WTC11 (cell line): ENCODE results near the gene EFCAB8. TPM values are rescaled to one million over a fixed set of nuclear protein-coding genes. Genes with fewer than 3 reads are reported as not detected.

ENCODE experiments used
- ATAC-seq: fragments of 200-7000 bp; cut with Tn5 transposase; 2 replicates; pipeline ENCODE4 v1.10.0; 2021; ENCODE audit warnings: mild to moderate bottlenecking, moderate library complexity
- CTCF ChIA-PET: fragments of 300-600 bp; sonication (Branson Sonifier 250); formaldehyde crosslinking; loops from one replicate; lab custom pipeline; 2021; ENCODE audit warnings: antibody characterized with exemption; lab: Charles Lee
- POLR2A ChIA-PET: fragments of 350-600 bp; sonication (Branson Sonifier 250); formaldehyde crosslinking; loops from one replicate; lab custom pipeline; 2021; ENCODE audit warnings: antibody characterized with exemption; lab: Charles Lee
- DNase-seq: peaks from one replicate; pipeline ENCODE4 v3.0.0; 2021; ENCODE audit warnings: low spot score
- H3K27ac Mint-ChIP-seq: 2 replicates; pipeline ENCODE4 v1.8.0; 2021; ENCODE audit warnings: mixed read lengths
- H3K27me3 Mint-ChIP-seq: 2 replicates; pipeline ENCODE4 v1.8.0; 2021; ENCODE audit warnings: low read depth, mild to moderate bottlenecking, moderate library complexity, mixed read lengths
- H3K36me3 Mint-ChIP-seq: 2 replicates; pipeline ENCODE4 v1.8.0; 2021; ENCODE audit warnings: mixed read lengths
- H3K4me1 Mint-ChIP-seq: 2 replicates; pipeline ENCODE4 v1.8.0; 2022; ENCODE audit warnings: mixed read lengths
- H3K4me3 Mint-ChIP-seq: 2 replicates; pipeline ENCODE4 v1.8.0; 2021; ENCODE audit warnings: mild to moderate bottlenecking, moderate library complexity, mixed read lengths
- H3K9me3 Mint-ChIP-seq: 2 replicates; pipeline ENCODE4 v1.8.0; 2021; ENCODE audit warnings: mixed read lengths
- ATF1 ChIP-seq: sonication (generic); formaldehyde crosslinking; IDR thresholded peaks from 2 replicates; pipeline ENCODE4 v1.8.1; 2023; ENCODE audit warnings: mild to moderate bottlenecking, moderate library complexity, missing genetic modification reagents
- CBFB ChIP-seq: sonication (generic); formaldehyde crosslinking; IDR thresholded peaks from 2 replicates; pipeline ENCODE4 v1.8.1; 2022; ENCODE audit warnings: mild to moderate bottlenecking, low read depth, missing genetic modification reagents
- CREM ChIP-seq: sonication (generic); formaldehyde crosslinking; IDR thresholded peaks from 2 replicates; pipeline ENCODE4 v1.8.1; 2022; ENCODE audit warnings: mild to moderate bottlenecking, missing genetic modification reagents, moderate library complexity
- ELF4 ChIP-seq: sonication (generic); formaldehyde crosslinking; IDR thresholded peaks from 2 replicates; pipeline ENCODE4 v1.8.1; 2022; ENCODE audit warnings: low read depth, mild to moderate bottlenecking, moderate library complexity, missing genetic modification reagents
- GABPB1 ChIP-seq: sonication (generic); formaldehyde crosslinking; IDR thresholded peaks from 2 replicates; pipeline ENCODE4 v1.8.1; 2023; ENCODE audit warnings: mild to moderate bottlenecking, missing genetic modification reagents
- IRF2 ChIP-seq: sonication (generic); formaldehyde crosslinking; IDR thresholded peaks from 2 replicates; pipeline ENCODE4 v1.8.0; 2022; ENCODE audit warnings: low read depth, missing genetic modification reagents, borderline replicate concordance
- TCF7 ChIP-seq: sonication (generic); formaldehyde crosslinking; IDR thresholded peaks from 2 replicates; pipeline ENCODE4 v1.8.0; 2022; ENCODE audit warnings: mild to moderate bottlenecking, low read depth, missing genetic modification reagents, moderate library complexity
- ZBTB21 ChIP-seq: sonication (generic); formaldehyde crosslinking; IDR thresholded peaks from 2 replicates; pipeline ENCODE4 v1.8.1; 2023; ENCODE audit warnings: mild to moderate bottlenecking, missing genetic modification reagents, borderline replicate concordance
- ZNF219 ChIP-seq: sonication (generic); formaldehyde crosslinking; IDR thresholded peaks from 2 replicates; pipeline ENCODE4 v1.8.0; 2023; ENCODE audit warnings: missing genetic modification reagents, mild to moderate bottlenecking, borderline replicate concordance
- ZNF263 ChIP-seq: sonication (generic); formaldehyde crosslinking; IDR thresholded peaks from 2 replicates; pipeline ENCODE4 v1.8.1; 2022; ENCODE audit warnings: low read depth, mild to moderate bottlenecking, moderate library complexity, missing genetic modification reagents
- total RNA-seq: library from RNA; stranded (reverse); gene quantifications from 3 replicates; pipeline ENCODE4 v1.2.3, GENCODE V29; 2021
- TF ChIP-seq, protein P1 (sequence below): fragments of 250-450 bp; sonication (Bioruptor Pico); IDR thresholded peaks from 2 replicates; pipeline ENCODE4 v1.8.0; 2021; ENCODE audit warnings: mild to moderate bottlenecking
- TF ChIP-seq, protein P2 (sequence below): sonication (generic); formaldehyde crosslinking; IDR thresholded peaks from 2 replicates; pipeline ENCODE4 v1.8.1; 2022; ENCODE audit warnings: low read depth, mild to moderate bottlenecking, moderate library complexity, missing genetic modification reagents, borderline replicate concordance
- TF ChIP-seq, protein P3 (sequence below): sonication (generic); formaldehyde crosslinking; IDR thresholded peaks from 2 replicates; pipeline ENCODE4 v1.8.0; 2023; ENCODE audit warnings: mild to moderate bottlenecking, missing genetic modification reagents
- TF ChIP-seq, protein P4 (sequence below): fragments of 250-450 bp; sonication (Bioruptor Pico); conservative IDR thresholded peaks from 2 replicates; pipeline ENCODE4 v1.9.0; 2021; ENCODE audit warnings: mild to moderate bottlenecking
- TF ChIP-seq, protein P5 (sequence below): sonication (generic); formaldehyde crosslinking; IDR thresholded peaks from 2 replicates; pipeline ENCODE4 v1.8.0; 2022; ENCODE audit warnings: mild to moderate bottlenecking, missing genetic modification reagents
- TF ChIP-seq, protein P6 (sequence below): fragments of 200-600 bp; IDR thresholded peaks from 2 replicates; pipeline ENCODE4 v1.8.0; 2022; ENCODE audit warnings: antibody characterized with exemption

Gene EFCAB8
- total RNA-seq, 1 experiment from 2014 or later, result 0.17 TPM

DNA sequence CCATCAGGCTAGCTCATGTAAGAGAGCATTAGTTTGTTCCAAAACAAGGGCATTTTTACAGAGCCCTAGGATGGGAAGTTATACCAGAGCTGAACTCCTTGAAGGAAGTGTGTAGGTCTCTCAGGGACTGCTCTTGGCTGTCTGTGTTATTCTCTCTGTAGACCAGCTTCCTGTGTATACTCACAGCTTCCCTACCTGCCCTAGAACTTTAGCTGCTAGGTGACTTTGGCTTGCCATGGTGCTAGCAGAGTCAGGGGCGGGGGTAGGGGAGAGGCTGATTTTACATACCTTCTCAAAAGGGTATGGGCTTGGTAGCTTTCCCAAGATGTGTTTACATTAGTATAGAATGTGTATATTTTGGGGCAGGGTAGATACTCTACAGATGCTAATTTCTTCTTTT, 21.6 kb upstream of the EFCAB8 start:
- no peak overlapping the region for H3K4me3 Mint-ChIP-seq
- TF ChIP-seq ZNF219 (CRISPR knock-in tag) (no peak), IRF2 (CRISPR knock-in tag) (no peak), CBFB (CRISPR knock-in tag) (no peak), ZNF263 (CRISPR knock-in tag) (no peak)
- TF ChIP-seq, protein P1, sequence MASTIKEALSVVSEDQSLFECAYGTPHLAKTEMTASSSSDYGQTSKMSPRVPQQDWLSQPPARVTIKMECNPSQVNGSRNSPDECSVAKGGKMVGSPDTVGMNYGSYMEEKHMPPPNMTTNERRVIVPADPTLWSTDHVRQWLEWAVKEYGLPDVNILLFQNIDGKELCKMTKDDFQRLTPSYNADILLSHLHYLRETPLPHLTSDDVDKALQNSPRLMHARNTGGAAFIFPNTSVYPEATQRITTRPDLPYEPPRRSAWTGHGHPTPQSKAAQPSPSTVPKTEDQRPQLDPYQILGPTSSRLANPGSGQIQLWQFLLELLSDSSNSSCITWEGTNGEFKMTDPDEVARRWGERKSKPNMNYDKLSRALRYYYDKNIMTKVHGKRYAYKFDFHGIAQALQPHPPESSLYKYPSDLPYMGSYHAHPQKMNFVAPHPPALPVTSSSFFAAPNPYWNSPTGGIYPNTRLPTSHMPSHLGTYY (CRISPR knock-in tag), result no peak
- TF ChIP-seq, protein P2, sequence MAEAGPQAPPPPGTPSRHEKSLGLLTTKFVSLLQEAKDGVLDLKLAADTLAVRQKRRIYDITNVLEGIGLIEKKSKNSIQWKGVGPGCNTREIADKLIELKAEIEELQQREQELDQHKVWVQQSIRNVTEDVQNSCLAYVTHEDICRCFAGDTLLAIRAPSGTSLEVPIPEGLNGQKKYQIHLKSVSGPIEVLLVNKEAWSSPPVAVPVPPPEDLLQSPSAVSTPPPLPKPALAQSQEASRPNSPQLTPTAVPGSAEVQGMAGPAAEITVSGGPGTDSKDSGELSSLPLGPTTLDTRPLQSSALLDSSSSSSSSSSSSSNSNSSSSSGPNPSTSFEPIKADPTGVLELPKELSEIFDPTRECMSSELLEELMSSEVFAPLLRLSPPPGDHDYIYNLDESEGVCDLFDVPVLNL (CRISPR knock-in tag), result no peak
- H3K9me3 Mint-ChIP-seq, result no peaks in the 10 kb centered on the region
- H3K36me3 Mint-ChIP-seq, result peaks cover 72% of the 10 kb centered on the region
- ATAC-seq (no peak), DNase-seq (no peak)
- H3K27me3 Mint-ChIP-seq, result no peaks in the 10 kb centered on the region
- no peak overlapping the region for H3K27ac Mint-ChIP-seq
- H3K4me1 Mint-ChIP-seq, result peaks cover 5% of the 10 kb centered on the region; the same call in 1 of the 2 replicates
- ChIA-PET CTCF (no interaction called here), POLR2A (no interaction called here)

DNA sequence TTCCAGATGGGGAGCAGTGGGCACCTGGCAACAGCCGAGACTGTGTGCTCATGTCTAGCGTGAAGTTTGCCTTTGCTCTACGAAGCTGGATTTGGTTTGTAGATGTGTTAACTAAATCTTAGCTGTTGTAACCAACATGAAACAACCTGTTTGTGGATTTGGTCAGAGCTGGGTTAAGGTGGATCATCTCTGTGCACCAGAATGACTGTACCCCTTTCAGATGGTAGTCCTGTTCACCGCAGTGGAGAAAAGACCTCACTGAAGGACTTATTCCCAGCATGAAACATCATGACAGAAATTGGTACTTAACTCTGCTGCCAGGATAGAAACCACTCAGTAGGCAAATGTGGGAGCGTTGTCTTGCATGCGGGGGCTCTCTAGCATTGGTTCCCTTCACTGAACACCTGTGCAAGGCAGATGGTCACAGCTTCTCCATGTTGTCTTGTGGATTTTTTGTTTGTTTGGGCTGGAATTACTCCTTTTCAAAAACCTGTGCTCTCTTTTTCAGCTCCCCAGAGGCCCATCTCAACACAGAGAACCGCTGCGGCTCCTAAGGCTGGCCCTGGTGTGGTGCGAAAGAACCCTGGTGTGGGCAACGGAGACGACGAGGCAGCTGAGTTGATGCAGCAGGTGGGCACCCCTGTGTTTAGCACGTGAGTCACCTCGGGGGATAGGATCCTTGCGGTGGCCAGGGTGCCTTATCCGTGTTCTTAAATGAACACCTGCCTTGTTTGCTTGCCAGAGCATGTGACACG, 19.3 kb upstream of the EFCAB8 start:
- Mint-ChIP-seq H3K9me3 (no peaks in the 10 kb centered on the region), H3K27me3 (no peaks in the 10 kb centered on the region), H3K36me3 (peaks cover 66% of the 10 kb centered on the region), H3K27ac (no peak overlapping the region), H3K4me3 (no peak overlapping the region), H3K4me1 (peaks cover 5% of the 10 kb centered on the region)
- ChIA-PET CTCF (no interaction called here), POLR2A (no interaction called here)
- DNase-seq (no peak), ATAC-seq (no peak)
- TF ChIP-seq, protein P3, sequence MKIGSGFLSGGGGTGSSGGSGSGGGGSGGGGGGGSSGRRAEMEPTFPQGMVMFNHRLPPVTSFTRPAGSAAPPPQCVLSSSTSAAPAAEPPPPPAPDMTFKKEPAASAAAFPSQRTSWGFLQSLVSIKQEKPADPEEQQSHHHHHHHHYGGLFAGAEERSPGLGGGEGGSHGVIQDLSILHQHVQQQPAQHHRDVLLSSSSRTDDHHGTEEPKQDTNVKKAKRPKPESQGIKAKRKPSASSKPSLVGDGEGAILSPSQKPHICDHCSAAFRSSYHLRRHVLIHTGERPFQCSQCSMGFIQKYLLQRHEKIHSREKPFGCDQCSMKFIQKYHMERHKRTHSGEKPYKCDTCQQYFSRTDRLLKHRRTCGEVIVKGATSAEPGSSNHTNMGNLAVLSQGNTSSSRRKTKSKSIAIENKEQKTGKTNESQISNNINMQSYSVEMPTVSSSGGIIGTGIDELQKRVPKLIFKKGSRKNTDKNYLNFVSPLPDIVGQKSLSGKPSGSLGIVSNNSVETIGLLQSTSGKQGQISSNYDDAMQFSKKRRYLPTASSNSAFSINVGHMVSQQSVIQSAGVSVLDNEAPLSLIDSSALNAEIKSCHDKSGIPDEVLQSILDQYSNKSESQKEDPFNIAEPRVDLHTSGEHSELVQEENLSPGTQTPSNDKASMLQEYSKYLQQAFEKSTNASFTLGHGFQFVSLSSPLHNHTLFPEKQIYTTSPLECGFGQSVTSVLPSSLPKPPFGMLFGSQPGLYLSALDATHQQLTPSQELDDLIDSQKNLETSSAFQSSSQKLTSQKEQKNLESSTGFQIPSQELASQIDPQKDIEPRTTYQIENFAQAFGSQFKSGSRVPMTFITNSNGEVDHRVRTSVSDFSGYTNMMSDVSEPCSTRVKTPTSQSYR (CRISPR knock-in tag), result no peak
- TF ChIP-seq, protein P4, sequence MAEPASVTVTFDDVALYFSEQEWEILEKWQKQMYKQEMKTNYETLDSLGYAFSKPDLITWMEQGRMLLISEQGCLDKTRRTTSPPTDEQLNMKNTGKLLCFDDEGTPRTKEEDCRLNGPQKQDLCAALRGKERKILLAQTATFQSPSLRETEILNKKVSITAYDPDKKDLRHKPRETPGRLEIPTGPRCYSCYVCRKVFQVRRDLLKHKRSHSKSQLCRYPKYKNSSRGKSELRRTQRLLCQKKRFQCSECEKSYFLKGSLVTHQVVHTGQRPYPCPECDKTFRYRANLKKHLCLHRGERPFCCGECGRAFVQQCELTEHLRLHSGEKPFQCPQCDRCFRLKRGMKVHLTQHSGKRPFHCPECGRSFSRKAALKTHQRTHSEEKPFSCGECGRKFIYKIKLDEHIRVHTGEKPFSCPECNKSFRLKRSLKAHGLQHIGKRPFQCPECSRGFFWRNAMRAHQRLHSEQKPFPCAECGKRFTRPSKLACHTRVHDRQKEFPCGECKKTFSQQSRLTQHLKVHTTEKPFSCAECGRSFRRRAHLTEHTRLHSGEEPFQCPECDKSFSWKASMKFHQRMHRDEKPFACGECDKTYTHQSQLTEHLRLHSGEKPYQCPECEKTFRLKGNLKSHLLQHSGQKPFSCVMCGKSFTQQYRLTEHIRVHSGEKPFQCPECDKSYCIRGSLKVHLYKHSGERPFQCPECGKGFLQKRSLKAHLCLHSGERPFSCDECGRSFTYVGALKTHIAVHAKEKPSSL, result no peak
- no peak for TF ChIP-seq ATF1 (CRISPR knock-in tag)
- TF ChIP-seq GABPB1, result no peak
- TF ChIP-seq CREM (CRISPR knock-in tag), result no peak
- TF ChIP-seq, protein P5, sequence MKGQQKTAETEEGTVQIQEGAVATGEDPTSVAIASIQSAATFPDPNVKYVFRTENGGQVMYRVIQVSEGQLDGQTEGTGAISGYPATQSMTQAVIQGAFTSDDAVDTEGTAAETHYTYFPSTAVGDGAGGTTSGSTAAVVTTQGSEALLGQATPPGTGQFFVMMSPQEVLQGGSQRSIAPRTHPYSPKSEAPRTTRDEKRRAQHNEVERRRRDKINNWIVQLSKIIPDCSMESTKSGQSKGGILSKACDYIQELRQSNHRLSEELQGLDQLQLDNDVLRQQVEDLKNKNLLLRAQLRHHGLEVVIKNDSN (CRISPR knock-in tag), result no peak
- TF ChIP-seq TCF7 (CRISPR knock-in tag), result no peak
- TF ChIP-seq ZBTB21 (CRISPR knock-in tag), result no peak
- TF ChIP-seq, protein P6, sequence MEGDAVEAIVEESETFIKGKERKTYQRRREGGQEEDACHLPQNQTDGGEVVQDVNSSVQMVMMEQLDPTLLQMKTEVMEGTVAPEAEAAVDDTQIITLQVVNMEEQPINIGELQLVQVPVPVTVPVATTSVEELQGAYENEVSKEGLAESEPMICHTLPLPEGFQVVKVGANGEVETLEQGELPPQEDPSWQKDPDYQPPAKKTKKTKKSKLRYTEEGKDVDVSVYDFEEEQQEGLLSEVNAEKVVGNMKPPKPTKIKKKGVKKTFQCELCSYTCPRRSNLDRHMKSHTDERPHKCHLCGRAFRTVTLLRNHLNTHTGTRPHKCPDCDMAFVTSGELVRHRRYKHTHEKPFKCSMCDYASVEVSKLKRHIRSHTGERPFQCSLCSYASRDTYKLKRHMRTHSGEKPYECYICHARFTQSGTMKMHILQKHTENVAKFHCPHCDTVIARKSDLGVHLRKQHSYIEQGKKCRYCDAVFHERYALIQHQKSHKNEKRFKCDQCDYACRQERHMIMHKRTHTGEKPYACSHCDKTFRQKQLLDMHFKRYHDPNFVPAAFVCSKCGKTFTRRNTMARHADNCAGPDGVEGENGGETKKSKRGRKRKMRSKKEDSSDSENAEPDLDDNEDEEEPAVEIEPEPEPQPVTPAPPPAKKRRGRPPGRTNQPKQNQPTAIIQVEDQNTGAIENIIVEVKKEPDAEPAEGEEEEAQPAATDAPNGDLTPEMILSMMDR, result no peak
- TF ChIP-seq ELF4, result no peak
